NCI-H187 treated with DMSO at 0.1 percent for 48 hours (cell line): ENCODE measurements around the gene ARMC9.
"Not testable (repeated sequence)": the region's sequence is repeated elsewhere in the genome, so short reads cannot be mapped to it uniquely, and the experiment has no call there.

Experiments
- DNase-seq: peaks from one replicate; lab custom pipeline; 2025; lab: John Stamatoyannopoulos, UW

ARMC9 gene

DNA sequence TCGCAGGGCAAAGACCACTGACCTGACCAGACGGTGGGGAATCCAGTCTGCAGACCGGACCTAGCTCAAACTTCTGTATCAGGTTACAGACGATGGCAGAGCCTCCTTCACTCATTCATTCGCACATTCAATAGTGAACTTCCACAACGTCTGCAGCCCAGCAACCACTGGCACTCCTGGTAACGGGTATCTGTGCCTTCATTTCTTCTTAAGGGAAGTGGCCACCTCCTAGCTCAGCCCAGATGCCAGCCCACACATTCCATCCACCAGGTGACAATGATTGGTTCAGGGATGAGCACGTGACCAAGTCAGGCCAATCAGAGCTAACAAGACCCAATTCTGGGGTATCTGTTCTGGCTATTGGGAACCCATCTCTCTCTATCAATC is 15.9 kb upstream of the ARMC9 start:
- DNase-seq = no peak

DNA sequence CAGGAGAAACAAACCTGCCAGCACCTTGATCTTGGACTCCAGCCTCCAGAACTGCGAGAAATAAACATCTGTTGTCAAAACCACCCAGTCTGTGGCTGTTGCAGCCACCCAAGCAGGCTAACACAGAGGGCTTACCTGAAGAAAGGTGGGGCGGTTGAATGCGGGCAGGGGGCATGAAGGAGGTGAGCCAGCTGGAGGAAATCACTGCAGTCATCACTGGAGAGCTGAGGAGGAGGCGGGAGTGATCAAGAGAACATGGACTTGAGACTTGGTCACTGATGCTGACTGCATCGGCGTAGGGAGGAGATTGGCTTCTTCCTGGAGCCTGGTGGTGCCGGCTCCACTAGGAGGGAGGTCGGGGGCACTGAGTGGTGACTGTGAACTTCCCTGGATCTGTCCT is 14.6 kb upstream of the ARMC9 start:
- DNase-seq = no peak

DNA sequence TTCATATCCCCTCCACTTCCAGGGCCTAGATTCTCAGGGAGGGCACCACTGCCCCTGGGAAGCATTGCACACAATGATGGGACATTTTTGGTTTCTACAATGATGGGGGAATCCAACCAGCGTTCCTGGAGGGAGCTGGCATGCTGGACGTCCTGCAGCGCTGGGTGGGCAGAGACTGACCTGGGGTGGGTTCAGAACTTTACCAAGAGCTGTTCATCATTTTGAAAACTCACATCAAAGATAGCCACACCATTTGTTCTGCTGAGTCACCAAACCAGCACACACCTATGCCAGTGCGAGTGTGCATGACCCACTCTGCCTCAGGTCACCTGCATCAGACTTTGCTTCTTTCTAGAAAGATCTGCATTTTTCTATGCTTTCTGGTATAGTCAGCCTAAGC is 14.1 kb upstream of the ARMC9 start:
- DNase-seq = no peak

DNA sequence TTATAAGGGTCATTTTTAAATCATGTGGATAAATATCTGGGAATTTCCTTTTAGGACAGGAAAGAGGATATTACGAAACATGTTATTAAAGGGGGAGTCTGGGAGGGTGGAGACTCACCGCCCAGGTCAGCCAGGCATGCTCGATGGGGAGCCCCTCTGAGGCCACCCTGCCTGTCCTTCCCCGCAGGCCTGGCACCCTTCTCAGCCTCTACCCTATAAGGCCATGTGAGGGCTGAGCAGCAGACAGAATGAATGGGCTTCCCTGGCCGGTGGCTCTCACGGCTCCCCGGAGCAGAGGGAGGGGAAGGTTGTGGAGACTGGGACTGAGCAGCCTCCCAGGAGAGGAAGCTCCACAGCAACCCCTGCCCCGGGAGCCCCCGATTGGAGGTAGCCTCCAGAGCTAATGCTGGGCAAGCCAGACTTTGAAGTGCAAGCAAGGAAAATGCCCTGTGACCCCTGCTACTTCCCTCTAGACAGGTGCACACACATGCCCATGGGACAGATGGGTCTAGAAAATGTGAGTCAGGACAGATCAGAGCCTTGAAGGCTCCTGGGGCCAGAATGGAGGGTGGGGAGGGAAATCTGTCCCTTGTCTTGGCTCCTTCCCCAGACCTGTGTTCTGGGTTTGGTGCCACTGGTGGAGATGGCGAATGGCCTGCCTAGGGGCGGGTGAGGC is 13.2 kb upstream of the ARMC9 start:
- no peak for DNase-seq

DNA sequence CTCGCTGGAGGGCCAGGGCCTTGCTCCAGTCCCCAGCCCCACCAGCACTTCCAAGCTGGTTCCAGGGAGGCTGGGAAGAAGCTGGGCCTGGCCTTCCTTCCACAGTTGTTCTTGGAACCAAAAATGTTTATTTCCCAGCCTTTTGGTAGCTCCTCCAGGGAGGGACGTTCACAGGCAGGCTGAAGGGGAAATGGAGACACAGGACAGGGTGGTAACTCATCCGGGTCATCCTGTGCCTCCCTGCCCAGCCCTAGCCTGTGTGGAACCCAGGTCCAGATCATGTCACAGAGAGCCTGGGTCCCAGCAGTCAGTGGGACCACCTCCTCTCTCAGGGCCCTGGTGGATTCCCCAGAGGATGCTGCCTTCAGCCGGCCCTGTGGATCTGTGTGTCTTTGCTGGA is 12.5 kb upstream of the ARMC9 start:
- DNase-seq = no peak

DNA sequence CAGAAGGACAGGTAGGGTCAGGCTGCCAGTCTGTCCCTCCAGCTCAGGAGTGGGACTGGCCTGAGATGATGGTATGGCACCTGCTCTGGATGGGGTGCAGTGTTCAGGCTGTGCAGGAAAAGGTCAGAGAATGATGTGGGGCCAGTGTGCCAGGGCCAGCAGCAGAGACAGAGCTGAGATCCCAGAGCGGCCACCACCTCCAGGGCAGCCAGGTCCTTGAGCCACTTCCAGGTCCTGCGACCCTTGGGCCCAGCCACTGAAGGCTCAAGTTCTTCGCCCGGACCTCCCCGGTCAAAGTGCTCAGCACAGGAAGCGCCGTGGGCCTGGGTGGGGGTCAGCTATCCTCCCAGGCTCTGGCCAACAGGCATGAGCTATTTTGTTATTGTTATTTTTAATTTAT is 12.1 kb upstream of the ARMC9 start:
- DNase-seq = no peak

DNA sequence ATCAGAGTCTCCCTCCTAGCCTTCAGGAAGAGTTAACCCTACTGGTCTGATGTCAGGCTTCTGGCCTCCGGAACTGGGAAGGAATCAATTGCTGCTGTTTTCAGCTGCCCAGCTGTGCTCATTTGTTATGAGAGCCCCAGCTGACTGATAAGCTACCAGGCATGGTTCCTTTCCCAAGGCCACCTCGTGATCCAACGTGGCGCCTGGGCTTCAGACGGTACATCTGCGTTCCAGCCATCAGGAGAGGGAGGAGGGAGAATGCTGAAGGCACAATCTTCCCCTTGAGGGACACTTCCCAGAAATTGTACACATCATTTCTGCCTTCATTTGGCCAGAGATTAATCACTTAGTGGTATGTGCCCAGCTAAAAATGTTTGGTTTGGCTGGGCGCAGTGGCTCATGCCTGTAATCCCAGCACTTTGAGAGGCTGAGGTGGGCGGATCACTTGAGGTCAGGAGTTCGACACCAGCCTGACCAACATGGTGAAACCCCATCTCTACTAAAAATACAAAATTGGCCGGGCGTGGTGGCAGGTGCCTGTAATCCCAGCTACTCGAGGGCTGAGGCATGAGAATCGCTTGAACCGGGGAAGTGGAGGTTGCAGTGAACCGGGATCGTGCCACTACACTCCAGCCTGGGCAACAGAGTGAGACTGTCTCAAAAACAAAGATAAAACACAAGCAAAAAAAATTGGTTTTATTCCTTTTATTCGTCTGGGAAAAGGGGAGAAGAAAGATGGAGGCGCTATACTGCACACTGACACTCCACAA is 10.5 kb upstream of the ARMC9 start:
- no peak for DNase-seq

DNA sequence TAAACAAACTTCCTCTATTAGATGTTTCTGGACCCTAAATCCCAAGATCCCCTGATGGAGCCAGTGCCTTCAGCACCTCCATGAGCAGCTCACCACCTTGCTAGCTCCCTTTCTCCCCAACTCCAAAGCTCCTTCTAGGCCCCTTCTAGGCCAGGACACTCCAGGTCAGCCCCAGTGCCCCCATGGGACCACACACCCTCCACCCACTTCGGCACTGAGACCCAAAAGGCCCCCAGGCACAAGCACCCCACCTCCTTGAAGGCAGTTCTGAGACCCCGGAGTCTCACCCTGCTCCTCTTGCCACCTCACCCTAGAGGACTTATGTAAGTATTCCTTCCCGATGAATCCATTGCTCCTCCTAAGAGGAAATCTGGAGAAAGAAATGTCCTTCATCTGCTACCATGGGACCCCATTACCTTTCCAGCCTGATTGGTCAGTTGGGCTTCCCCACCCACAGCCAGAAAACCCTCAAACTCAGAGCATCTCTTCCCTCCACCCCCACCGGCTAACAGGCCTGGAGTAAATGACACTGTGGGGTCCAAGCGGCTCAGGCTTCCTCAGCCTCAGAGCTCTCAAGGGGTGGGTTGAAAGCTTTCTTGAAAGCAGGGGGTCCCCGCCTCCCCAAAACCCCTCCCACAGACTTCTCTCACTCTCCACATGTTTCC is 9.8 kb upstream of the ARMC9 start:
- DNase-seq = no peak

DNA sequence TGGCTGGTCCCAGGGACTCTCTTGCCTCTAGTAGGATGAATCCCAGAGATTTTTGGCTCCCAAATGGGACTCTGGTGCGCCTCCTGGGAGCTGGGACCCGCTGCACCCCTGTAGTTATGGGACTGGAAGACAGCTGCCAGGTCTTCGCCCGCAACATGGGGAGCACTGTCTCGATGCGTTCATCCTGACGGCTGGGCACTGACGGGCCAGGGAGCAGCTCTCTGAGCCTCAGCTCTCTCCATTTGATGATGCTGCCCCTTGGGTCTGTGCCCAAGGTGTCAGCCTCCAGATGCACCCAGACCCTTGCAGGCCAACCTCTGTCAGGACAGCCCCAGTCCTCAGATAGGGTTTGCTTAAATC is 9.3 kb upstream of the ARMC9 start:
- no peak for DNase-seq

DNA sequence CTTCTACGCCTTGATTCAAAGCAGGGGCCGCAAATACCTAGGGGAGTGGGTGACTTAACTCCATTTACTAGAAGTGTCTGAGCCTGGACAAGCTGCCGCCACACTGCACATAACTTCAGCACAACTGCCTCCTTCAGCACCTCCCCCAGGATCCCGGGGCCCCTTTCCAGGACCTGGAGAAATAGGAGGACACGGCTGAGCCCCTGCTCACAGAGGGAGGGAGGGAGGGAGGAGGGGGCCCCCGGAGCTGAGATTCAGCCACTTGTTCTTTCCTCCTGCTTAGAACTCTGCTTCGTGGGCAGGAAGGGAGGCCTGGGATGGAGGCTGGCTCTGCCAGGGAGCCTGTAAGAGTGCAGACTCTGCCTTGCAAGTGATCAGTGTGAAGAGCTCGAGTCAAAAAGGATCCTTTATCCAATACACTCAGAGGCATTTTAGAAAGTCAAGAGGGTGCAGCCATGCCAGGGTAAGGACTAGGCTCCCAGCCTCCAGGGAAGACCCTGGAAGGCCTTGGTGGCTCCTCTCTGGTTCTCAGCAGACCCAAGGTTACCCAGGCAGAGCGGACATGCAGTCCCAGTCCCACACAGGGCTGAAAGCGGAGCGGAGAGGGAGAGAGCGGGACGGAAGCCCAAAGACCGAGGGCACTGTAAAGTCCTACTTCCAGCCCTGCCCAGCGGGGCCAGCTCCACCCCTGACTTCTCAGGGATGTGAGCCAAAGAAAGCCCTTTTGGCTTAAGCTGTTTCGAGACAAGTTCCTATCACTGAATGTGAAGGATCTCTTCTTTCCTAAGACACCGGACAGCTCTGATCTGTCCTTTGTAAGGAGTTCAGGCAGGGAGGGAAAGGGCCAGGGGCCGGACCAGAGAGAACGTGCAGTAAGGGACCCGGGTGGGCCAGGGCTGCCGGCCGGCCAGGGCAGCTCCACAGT is 8.6 kb upstream of the ARMC9 start:
- no peak for DNase-seq

DNA sequence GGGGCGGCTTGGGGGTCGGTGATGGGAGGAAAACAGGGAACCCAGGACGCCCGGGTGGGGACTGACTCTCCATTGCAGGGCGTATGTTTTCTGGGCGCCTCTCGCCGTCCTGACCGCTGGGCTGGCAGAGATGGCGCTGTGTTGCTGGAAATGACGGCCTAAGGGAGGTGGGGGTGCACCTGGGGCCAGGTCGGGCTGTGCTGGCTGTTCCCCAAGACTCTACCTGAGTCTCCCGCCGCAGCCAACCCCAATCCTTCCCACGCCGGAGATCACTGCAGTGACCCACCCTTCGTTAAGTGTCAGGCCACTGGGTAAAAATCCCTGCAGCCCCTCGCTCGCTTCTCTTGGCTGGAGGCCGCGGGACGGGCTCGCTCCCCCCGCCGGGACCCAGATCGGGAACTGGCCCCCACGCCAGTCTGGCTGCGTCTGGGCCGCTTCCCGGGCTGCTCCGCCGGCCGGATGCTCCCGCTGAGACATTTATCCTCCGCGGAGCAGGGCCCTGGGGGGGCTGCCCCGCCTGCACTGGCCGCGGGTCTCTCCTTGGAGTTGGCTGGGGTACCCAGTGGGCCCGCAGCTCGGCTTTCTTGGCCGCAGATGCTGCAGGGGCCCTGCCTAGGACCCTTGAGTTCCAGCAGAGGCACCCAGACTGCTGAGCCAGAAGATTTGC is 7.8 kb upstream of the ARMC9 start:
- DNase-seq = no peak

DNA sequence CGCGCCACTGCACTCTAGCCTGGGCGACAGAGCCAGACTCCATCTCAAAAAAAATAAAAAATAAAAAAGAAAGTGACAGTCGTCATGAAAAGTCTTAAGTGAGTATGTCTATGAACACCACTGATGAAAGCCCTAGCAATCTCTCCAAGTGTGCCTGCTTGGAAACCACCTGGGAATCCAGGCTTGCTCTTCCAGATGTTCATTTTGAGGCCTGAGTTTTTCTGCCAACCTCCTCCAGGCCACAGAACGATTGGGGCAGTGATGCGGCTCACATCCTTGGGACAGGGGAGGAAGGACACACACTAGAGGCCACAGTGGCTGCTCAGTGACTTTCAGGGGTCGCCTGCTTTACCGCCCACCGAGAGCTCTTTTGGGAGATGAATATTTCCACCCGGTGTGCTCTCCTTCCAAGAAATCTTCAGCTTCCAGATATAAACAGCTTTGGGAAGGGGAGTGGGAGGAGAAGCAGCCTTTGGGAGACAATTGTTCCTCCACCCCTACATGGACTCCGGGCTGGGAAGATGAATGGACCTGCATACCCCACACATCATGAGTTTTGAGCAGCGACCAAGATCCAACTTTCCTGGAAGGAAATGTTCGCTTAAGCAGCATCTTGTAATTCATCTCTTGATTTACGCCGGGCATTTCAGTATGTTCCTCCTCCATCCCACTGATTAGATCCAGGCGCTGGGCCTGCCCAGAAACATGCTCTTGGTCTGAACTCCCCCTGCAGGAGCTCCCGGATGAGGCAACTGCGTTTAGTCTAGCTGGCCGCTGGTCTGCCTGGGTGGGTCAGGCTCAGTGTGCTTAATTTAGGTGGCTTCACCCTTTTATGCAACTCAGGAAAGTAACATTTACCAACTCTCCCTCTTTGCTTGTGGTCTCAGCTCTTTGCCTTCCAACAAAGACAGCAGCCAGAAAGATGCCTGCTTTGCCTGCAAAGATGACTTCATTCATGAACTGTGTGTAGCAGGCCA is 6.2 kb upstream of the ARMC9 start:
- no peak for DNase-seq

DNA sequence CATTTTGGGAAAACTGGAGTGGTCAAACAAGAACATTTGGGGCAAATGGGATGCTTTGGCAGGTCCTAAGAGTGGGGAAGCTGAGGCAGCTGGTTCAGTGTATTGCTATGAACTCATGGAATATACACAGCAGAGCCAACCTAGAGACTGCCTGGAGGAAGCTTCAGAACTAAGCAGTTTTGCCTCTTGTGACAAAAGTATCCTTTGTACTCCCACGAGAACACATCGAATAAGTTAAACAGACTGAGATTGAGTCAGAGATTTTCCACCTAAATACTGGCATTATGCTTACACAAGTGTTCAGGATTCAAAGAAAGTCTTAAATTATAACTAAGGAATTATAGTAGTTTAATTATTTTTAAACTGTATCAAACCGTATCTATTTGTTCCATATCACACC is 5.2 kb upstream of the ARMC9 start:
- no peak for DNase-seq

DNA sequence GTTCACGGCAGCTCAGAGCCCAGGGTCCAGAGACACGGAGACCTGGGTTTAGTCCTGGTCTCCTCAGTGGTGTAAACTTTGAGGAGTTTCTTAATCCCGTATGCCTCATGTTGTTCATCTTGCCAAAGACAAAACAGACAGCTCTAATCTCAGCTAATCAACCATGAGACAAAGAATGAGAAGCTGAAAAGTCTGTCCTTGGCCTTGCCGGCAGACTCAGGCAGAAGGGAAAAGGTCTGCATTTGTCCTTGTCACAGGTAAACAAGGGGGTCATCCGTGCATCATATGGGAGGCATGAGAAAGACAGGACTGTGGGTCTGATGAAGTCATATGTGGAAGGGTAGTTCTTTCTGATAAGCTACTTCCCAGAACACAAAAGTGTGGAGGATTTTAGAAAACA is 1.8 kb upstream of the ARMC9 start:
- DNase-seq = no peak

DNA sequence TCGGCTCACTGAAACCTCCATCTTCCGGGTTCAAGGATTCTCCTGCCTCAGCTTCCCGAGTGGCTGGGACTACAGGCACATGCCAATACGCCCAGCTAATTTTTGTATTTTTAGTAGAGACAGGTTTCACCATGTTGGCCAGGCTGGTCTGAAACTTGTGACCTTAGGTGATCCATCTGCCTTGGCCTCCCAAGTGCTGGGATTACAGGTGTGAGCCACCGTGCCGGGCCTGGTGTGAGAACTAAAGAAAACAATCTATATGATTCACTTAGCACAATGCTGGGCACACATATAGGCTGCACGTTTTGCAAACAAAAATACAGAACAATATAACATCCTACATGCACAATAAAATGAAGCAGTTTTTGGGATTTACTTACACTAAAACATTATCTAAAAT is 1.2 kb upstream of the ARMC9 start:
- not testable (repeated sequence) for DNase-seq

DNA sequence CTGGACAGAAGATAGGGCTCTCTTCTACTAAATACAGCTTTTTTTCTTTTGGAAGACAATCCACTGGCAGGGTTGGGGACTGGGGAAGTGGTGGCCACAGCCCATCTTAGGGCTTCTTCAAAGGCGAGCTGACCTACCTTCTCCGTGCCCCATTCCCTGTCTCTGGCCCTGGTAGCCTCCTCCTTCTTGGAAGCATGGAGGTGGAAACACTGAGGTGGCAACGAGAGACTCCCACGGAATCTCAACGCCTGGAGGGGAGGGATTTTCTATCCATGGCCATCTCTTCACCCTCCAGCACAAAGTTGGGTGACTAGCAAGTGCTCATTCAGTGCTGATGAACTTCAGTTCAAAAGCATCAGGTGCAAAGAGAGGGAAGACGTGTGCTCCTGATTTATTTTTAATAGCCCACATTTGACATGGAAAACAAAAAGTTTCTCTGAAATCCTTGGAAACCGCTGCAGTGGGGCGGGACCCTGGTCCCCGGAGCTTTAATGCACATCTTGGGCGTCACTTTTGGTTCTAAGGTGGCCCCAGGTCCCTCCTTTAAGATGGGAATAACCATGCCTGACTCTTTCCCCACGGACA is 633 bp upstream of the ARMC9 start:
- no peak for DNase-seq

DNA sequence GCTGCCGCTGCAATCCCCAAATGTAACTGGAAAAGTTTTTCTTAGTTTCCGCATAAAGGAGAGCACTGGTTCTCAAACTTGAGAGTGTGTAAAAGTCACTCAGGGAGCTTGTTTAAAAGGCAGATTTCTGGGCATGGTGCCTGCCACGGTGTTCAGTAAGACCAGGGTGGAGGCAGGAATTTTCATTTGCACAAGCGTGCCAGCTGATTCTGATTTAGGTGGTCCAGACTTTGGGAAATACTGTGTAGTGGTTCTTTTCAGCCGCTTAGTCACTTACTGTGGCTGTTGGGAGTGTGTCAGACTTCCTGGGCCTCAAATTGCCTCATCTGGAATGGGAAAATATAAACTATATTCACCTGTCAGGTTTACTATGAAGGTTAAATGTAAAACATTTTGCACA is 788 bp downstream of the ARMC9 start:
- no peak for DNase-seq

DNA sequence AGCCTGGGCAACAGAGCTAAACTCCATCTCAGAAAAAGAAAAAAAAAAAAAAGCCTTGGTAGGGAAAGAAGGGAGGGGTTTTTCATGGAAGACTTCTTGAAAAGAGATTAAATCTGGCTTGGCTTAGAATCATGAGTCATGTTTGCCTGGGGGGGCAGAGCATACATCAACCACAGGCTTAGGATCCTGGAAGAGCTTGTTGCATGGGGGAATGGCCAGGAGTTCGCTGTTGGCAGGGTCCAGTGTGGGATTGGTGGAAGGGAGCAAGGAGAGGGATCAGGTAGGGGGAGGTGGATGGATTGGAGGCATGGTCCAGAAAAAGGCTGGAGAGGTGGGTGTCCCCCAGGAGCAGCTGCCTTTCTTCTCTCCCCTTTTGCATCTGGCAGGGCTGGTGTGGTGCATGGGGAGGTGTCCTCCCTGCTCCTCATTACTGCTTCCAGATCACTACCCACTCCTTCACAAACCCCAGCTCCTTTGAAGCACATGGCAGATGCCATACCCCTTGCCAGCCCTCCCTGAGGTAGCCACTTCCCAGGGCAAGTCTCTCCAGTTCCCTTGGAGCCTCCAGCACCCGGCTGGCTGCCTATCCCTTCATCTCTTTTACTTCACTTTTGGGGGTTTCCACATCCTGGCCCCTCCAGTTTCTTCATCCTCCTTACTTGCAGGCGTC is 2.5 kb downstream of the ARMC9 start:
- no peak for DNase-seq

DNA sequence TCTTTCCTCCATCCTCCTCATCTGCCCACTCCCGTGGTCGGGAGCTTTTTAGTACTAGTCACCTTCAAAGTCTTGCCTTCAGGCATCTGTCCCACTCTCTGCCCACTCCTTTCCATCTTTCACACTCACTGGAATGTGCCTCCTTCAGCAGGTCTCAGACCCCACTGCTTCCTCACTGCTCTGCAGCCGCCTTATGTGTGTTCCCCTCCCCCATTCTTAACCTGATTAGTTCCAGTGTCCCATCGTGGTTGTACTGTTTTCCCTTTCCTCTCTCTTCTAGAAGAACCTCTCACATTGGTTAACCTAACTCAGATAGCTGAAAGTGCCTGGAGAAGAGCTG is 3.0 kb downstream of the ARMC9 start:
- DNase-seq = no peak

DNA sequence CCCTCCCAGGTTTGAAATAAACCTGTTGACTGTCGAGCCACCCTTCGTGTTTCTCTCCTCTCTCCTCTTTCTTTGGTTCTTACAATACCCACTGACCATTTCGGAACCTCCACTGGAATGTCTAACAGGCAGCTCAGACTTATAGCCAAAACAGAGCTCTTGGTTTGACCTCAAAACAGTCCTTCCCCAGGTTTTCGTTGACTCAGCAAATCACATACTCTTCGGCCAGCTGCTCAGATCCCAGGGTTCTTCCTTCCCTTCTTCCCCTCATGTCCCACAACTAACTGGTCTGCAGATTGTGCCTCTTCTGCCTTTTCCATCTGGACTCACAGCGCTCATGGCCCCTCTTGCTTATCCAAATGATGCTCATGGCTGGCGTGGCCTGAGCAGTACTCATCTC is 4.7 kb downstream of the ARMC9 start:
- no peak for DNase-seq
